K562 (cell line): Measurements from ENCODE around the gene PTPRM. TPM values are rescaled to one million over a fixed set of nuclear protein-coding genes. Genes with fewer than 3 reads are reported as not detected.
A peak's percentile ranks its signal among the peaks of the same experiment; 100 is the strongest.

Experiments used
- ATAC-seq: fragments of 200-7000 bp; cut with Tn5 transposase; 3 replicates; pipeline ENCODE4 v1.9.1; 2020; ENCODE audit warnings: moderate library complexity
- BruUV-seq: library from RNA; stranded (reverse); fragments of 400-500 nt; replicated peaks from 2 replicates; lab custom pipeline; 2021; lab: Mats Ljungman, UMichigan
- CTCF ChIA-PET: fragments of 300-600 bp; formaldehyde crosslinking; extraction: SDS; loops from one replicate; lab custom pipeline; 2021; ENCODE audit warnings: low intra/inter-chr PET ratio; lab: Yijun Ruan, JAX
- POLR2A ChIA-PET: fragments of 300-600, 350-650 bp; sonication (Branson Sonifier 250); formaldehyde crosslinking; extraction: SDS; loops from one replicate; lab custom pipeline; 2021; ENCODE audit warnings: antibody characterized with exemption, inconsistent platforms; lab: Yijun Ruan, JAX
- DNase-seq, 4 experiments: peaks; one replicate each; pipeline versions ENCODE4 v3.0.0 to v3.0.0-alpha.2; 2011 to 2018; ENCODE audit warnings: low spot score in 3 of 4, mixed read lengths in 3 of 4; ENCODE audit errors: extremely low read depth in 1 of 4
- FAIRE-seq: peaks from 2 replicates; lab custom pipeline; 2011; peaks lifted over from hg19 to GRCh38; lab: Jason Lieb, UNC
- H2AFZ ChIP-seq: 2 replicates; pipeline ENCODE4 v1.6.0; 2011; ENCODE audit warnings: low read depth, low read length, control low read depth, inconsistent platforms
- H3K27ac ChIP-seq: fragments of 200-600 bp; 3 replicates; pipeline ENCODE4 v1.8.0; 2011; ENCODE audit warnings: low read depth, mild to moderate bottlenecking, control low read depth, inconsistent platforms, low read length, moderate library complexity, mixed read lengths; ENCODE audit errors: extremely low read depth
- H3K27me3 ChIP-seq, 2 experiments: fragments of 300-600 bp in 1 of 2; 2 replicates in 1 of 2; 3 replicates in 1 of 2; pipeline versions ENCODE4 v1.6.0 to v1.8.0; 2011; ENCODE audit warnings: inconsistent platforms in 2 of 2, low read length in 2 of 2, mild to moderate bottlenecking in 1 of 2, mixed read lengths in 1 of 2, moderate library complexity in 1 of 2; ENCODE audit not compliant: control insufficient read depth in 2 of 2, insufficient read depth in 2 of 2
- H3K36me3 ChIP-seq: fragments of 300-600 bp; 3 replicates; pipeline ENCODE4 v1.8.0; 2011; ENCODE audit warnings: mild to moderate bottlenecking, low read length, inconsistent platforms; ENCODE audit not compliant: control insufficient read depth, insufficient read depth
- H3K4me1 ChIP-seq, 2 experiments: fragments of 200-600 bp in 1 of 2; replicated peaks in 1 of 2; 2 replicates in 1 of 2; 3 replicates in 1 of 2; pipeline versions ENCODE4 v1.5.1 to v1.8.0; 2011; ENCODE audit warnings: inconsistent platforms in 2 of 2, low read length in 2 of 2, mild to moderate bottlenecking in 1 of 2, mixed read lengths in 1 of 2, moderate library complexity in 1 of 2; ENCODE audit not compliant: control insufficient read depth in 2 of 2, insufficient read depth in 2 of 2
- H3K4me2 ChIP-seq: 2 replicates; pipeline ENCODE4 v1.6.1; 2011; ENCODE audit warnings: low read length, control low read depth, inconsistent platforms, mixed read lengths; ENCODE audit not compliant: insufficient read depth
- H3K4me3 ChIP-seq: fragments of 200-600 bp; sonication (generic), shearing (Covaris generic); 2 replicates; pipeline ENCODE4 v1.5.1; 2016; ENCODE audit warnings: control low read depth, inconsistent platforms
- H3K79me2 ChIP-seq: fragments of 200-600 bp; 3 replicates; pipeline ENCODE4 v1.8.0; 2011; ENCODE audit warnings: low read length, inconsistent platforms; ENCODE audit not compliant: control insufficient read depth, insufficient read depth
- H3K9ac ChIP-seq, 2 experiments: 2 replicates each; pipeline versions ENCODE4 v1.6.0 to v1.6.1; 2011; ENCODE audit warnings: low read depth in 2 of 2, low read length in 2 of 2, control low read depth in 1 of 2, inconsistent platforms in 1 of 2, mild to moderate bottlenecking in 1 of 2, mixed read lengths in 1 of 2; ENCODE audit not compliant: insufficient read depth in 1 of 2
- H3K9me1 ChIP-seq: one replicate; pipeline ENCODE4 v1.6.0; 2011; ENCODE audit warnings: inconsistent platforms, mild to moderate bottlenecking, low read length, moderate library complexity; ENCODE audit not compliant: control insufficient read depth, insufficient read depth
- H3K9me3 ChIP-seq: replicated peaks from 2 replicates; pipeline ENCODE4 v1.5.1; 2011; ENCODE audit warnings: low read depth, low read length, inconsistent platforms; ENCODE audit not compliant: control insufficient read depth, insufficient read depth
- H4K20me1 ChIP-seq: replicated peaks from 2 replicates; pipeline ENCODE4 v1.6.1; 2011; ENCODE audit warnings: low read length, inconsistent platforms, mixed read lengths; ENCODE audit not compliant: control insufficient read depth, insufficient read depth
- ARHGAP35 ChIP-seq: fragments of 450-650 bp; IDR thresholded peaks from 2 replicates; pipeline ENCODE4 v1.6.1; 2018; ENCODE audit not compliant: partially characterized antibody
- EP300 ChIP-seq: IDR thresholded peaks from 2 replicates; pipeline ENCODE4 v1.6.1; 2012; ENCODE audit warnings: low read length, improper control_type of control experiment
- EZH2 ChIP-seq: IDR thresholded peaks from 2 replicates; pipeline ENCODE4 v1.6.1; 2012; ENCODE audit warnings: low read depth, mild to moderate bottlenecking, inconsistent platforms, low read length, borderline replicate concordance
- FIP1L1 ChIP-seq: fragments of 200-400 bp; formaldehyde crosslinking; IDR thresholded peaks from 2 replicates; pipeline ENCODE4 v1.6.1; 2018; ENCODE audit warnings: mild to moderate bottlenecking, low read depth, low read length; ENCODE audit not compliant: poor library complexity, severe bottlenecking
- FOXP1 ChIP-seq: sonication (generic); formaldehyde crosslinking; IDR thresholded peaks from 2 replicates; pipeline ENCODE4 v1.8.0; 2022; ENCODE audit warnings: mild to moderate bottlenecking, missing genetic modification reagents
- FUS ChIP-seq: fragments of 200-400 bp; formaldehyde crosslinking; optimal IDR thresholded peaks from 2 replicates; pipeline ENCODE3; 2017; ENCODE audit warnings: low read depth, low read length
- GABPA ChIP-seq: fragments of 200-800 bp; sonication (Bioruptor generic); conservative IDR thresholded peaks from 2 replicates; pipeline ENCODE4 v1.6.1; 2016; ENCODE audit warnings: low read depth, missing genetic modification characterization, missing compliant biosample characterization
- GTF2E2 ChIP-seq: fragments of 200-800 bp; sonication (Bioruptor generic); IDR thresholded peaks from 2 replicates; pipeline ENCODE4 v1.6.1; 2016; ENCODE audit warnings: missing genetic modification characterization, missing compliant biosample characterization
- HMG20A ChIP-seq: fragments of 450-650 bp; formaldehyde crosslinking; conservative IDR thresholded peaks from 2 replicates; pipeline ENCODE4 v1.4.0; 2020; ENCODE audit warnings: mild to moderate bottlenecking, mixed read lengths
- NCOA2 ChIP-seq, 2 experiments: fragments of 450-650 bp; IDR thresholded peaks; 2 replicates each; pipeline ENCODE4 v1.6.1; 2018; ENCODE audit warnings: mild to moderate bottlenecking in 2 of 2, moderate library complexity in 1 of 2; ENCODE audit not compliant: partially characterized antibody in 2 of 2
- NR3C1 ChIP-seq: sonication (generic); formaldehyde crosslinking; IDR thresholded peaks from 2 replicates; pipeline ENCODE4 v1.8.1; 2022; ENCODE audit warnings: missing genetic modification reagents
- PHB2 ChIP-seq: fragments of 450-650 bp; IDR thresholded peaks from 2 replicates; pipeline ENCODE4 v1.6.1; 2017; ENCODE audit warnings: low read depth
- TFAM ChIP-seq: fragments of 250-450 bp; sonication (Bioruptor Pico); conservative IDR thresholded peaks from 2 replicates; pipeline ENCODE4 v1.5.0; 2021; ENCODE audit warnings: mild to moderate bottlenecking, moderate library complexity
- TRIM24 ChIP-seq, 2 experiments: fragments of 450-650 bp; IDR thresholded peaks; 2 replicates each; pipeline ENCODE4 v1.6.1; 2016
- TSC22D4 ChIP-seq: fragments of 450-650 bp; IDR thresholded peaks from 2 replicates; pipeline ENCODE4 v1.6.1; 2016; ENCODE audit warnings: missing genetic modification characterization, missing biosample characterization, control low read depth
- ZNF232 ChIP-seq: sonication (generic); formaldehyde crosslinking; IDR thresholded peaks from 2 replicates; pipeline ENCODE4 v1.8.0; 2022; ENCODE audit warnings: mild to moderate bottlenecking, missing genetic modification reagents
- WGBS: fragments of 100-300 bp; shearing (Covaris generic); methylation state at CpG from one replicate; pipeline ENCODE4 v1.1.6; 2016; ENCODE audit warnings: low coverage, mixed read lengths; ENCODE audit not compliant: insufficient coverage; ENCODE audit errors: missing lambda C conversion rate; 5-methylcytosine and 5-hydroxymethylcytosine counted together
- in situ Hi-C: fragments of 300-500 bp; cut with MboI; formaldehyde crosslinking; loops from 4 replicates; pipeline ENCODE4 v1.15.0; 2018; ENCODE audit warnings: inconsistent platforms, mixed read lengths
- intact Hi-C: fragments of 100-400 bp; cut with micrococcal nuclease; formaldehyde crosslinking; loops from 2 replicates; pipeline ENCODE4 v1.14.2; 2022
- polyA plus RNA-seq, 8 experiments: library from polyadenylated mRNA; depleted of rRNA in 4 of 8; stranded (reverse) in 5 of 8; unstranded in 3 of 8; fragments of >200 nt; fragmentation: Nextera tagmentation in 2 of 8; fragmentation: Illumina TruSeq in 1 of 8; extraction: Ambion mirVana in 2 of 8; extraction: Trizol in 1 of 8; gene quantifications; 2 replicates each; pipeline versions ENCODE4 v1.2.1 to v1.2.3, GENCODE V29; 2011 to 2014; ENCODE audit warnings: inconsistent platforms in 1 of 8, missing spikeins in 1 of 8
- total RNA-seq, 7 experiments: library from RNA; depleted of rRNA in 6 of 7; stranded (reverse); fragments of >200 nt in 6 of 7; fragmentation: Illumina TruSeq in 2 of 7; extraction: Trizol in 2 of 7; gene quantifications; 2 replicates each; pipeline versions ENCODE4 v1.2.1 to v1.2.3, GENCODE V29; 2011 to 2021; ENCODE audit warnings: low replicate concordance in 1 of 7
- TF ChIP-seq, protein P1 (sequence below), 2 experiments: fragments of 200-800 bp in 1 of 2; sonication (Bioruptor generic) in 1 of 2; sonication (generic) in 1 of 2; formaldehyde crosslinking in 1 of 2; IDR thresholded peaks in 1 of 2; conservative IDR thresholded peaks in 1 of 2; 2 replicates each; pipeline versions ENCODE4 v1.5.0 to v1.6.1; 2016 to 2020; ENCODE audit warnings: missing compliant biosample characterization in 1 of 2, missing genetic modification characterization in 1 of 2, missing genetic modification reagents in 1 of 2
- TF ChIP-seq, protein P2 (sequence below): fragments of 250-450 bp; sonication (Bioruptor Pico); IDR thresholded peaks from 2 replicates; pipeline ENCODE4 v1.4.0; 2020; ENCODE audit warnings: mild to moderate bottlenecking

Gene PTPRM
- total and polyA plus RNA-seq, 9 of the 15 experiments (the other 6 are each of a cell fraction or from before 2014, with no cell fraction given) = 0.03 to 0.16 (median 0.08) TPM; not detected in 3

DNA sequence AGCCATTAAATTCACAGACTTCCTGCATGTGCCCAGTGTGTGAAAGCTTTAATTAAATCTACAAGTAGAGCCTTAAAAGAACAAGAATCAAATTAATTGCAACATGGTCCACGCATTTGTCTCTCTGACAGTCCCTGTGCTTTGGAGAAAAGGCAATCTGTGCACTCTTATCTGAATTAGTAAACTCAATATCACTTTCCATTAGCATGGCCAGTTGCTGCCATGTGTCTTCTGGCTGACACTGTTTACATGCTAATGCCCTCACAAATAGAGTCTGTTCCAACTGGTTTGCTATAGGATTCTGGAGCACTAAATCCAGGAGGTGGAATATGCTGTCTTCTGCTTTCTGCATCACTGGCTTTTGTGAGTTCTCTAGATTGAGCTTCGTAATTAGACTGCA is 607.7 kb downstream of the PTPRM start:
- Histone ChIP-seq H3K4me3 (no peak overlapping the region), H3K9me1 (no peaks in the 10 kb centered on the region), H4K20me1 (no peaks in the 10 kb centered on the region), H2AFZ (no peak overlapping the region), H3K36me3 (no peaks in the 10 kb centered on the region), H3K27me3 (0 out of 5 replicates have a peak, but pooled peaks cover 0 to 3% of the 10 kb centered on the region in 2 experiments), H3K4me1 (no peaks in the 10 kb centered on the region)
- ChIA-PET CTCF (no interaction called here), POLR2A (interaction anchor here (1.2 kb wide), 1 partner anchor 18 kb away, joined by 3 read pairs; no protein-coding TSS in a partner anchor)
- FAIRE-seq = peak; percentile 32
- no peak for DNase-seq
- BruUV-seq = no TSS peak
- in situ Hi-C loops (no loop called here), intact Hi-C loops (no loop called here)
- ATAC-seq = no peak
- TF ChIP-seq GABPA (tag) (no peak), HMG20A (no peak), NR3C1 (CRISPR knock-in tag) (no peak), EZH2 (no peak), NCOA2 (IDR thresholded peaks at IDR 0.05; ENCODE audit: partially characterized antibody in 2 of 2) (no peak), GTF2E2 (tag) (no peak), FOXP1 (no peak), TSC22D4 (tag) (no peak), PHB2 (no peak), FUS (no peak), ARHGAP35 (no peak), TFAM (CRISPR knock-in tag) (no peak), EP300 (no peak), FIP1L1 (no peak), TRIM24 (IDR thresholded peaks at IDR 0.05) (no peak), ZNF232 (no peak)
- TF ChIP-seq, protein P1, sequence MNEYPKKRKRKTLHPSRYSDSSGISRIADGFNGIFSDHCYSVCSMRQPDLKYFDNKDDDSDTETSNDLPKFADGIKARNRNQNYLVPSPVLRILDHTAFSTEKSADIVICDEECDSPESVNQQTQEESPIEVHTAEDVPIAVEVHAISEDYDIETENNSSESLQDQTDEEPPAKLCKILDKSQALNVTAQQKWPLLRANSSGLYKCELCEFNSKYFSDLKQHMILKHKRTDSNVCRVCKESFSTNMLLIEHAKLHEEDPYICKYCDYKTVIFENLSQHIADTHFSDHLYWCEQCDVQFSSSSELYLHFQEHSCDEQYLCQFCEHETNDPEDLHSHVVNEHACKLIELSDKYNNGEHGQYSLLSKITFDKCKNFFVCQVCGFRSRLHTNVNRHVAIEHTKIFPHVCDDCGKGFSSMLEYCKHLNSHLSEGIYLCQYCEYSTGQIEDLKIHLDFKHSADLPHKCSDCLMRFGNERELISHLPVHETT (CRISPR knock-in tag; conservative IDR thresholded peaks at IDR 0.05 in 1 of 2, IDR thresholded peaks at IDR 0.05 in 1 of 2) = no peak
- TF ChIP-seq, protein P2, sequence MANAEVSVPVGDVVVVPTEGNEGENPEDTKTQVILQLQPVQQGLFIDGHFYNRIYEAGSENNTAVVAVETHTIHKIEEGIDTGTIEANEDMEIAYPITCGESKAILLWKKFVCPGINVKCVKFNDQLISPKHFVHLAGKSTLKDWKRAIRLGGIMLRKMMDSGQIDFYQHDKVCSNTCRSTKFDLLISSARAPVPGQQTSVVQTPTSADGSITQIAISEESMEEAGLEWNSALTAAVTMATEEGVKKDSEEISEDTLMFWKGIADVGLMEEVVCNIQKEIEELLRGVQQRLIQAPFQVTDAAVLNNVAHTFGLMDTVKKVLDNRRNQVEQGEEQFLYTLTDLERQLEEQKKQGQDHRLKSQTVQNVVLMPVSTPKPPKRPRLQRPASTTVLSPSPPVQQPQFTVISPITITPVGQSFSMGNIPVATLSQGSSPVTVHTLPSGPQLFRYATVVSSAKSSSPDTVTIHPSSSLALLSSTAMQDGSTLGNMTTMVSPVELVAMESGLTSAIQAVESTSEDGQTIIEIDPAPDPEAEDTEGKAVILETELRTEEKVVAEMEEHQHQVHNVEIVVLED (CRISPR knock-in tag) = no peak
- TF ChIP-seq, all 486 proteins: peak for 0
- Histone ChIP-seq H3K4me2 (no peak overlapping the region), H3K27ac (no peak overlapping the region), H3K79me2 (no peaks in the 10 kb centered on the region), H3K9ac (no peak overlapping the region), H3K9me3 (no peaks in the 10 kb centered on the region)
- WGBS = 0% methylated on average over 2 of the region's 2 CpGs
